GM10266 (cell line): ENCODE results near the gene INHBB.

Experiments used
- DNase-seq: peaks from one replicate; pipeline ENCODE4 v3.0.0; 2012; ENCODE audit errors: extremely low spot score
- TF ChIP-seq, protein P1 (sequence below): IDR thresholded peaks from 2 replicates; pipeline ENCODE4 v1.5.1; 2012; ENCODE audit warnings: mild to moderate bottlenecking, low read depth; ENCODE audit not compliant: control insufficient read depth, insufficient read depth; ENCODE audit errors: missing control alignments

INHBB gene

DNA sequence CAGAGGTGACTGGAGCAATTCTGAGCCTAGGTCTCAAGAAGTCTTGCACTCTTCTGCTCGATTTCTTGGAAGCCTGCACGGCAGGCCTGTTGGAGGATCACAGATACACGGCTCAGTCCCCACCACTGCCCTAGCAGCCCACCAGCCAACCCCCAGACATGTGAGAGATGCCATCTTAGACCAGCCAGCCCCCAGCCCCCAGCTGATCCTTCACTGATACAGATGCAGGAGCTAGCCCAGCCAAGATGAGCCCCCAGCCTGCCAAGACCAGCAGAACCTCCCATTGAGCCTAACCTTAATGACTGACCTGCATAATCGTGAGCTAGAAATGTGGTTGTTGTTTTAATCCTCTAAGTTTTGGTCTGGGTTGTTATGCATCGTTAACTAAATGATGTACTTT lies 47.5 kb downstream of the INHBB start:
- DNase-seq, result no peak

GRCh38 chr2:120394764-120395163 lies 48.8 kb downstream of the INHBB start:
- TF ChIP-seq, protein P1, sequence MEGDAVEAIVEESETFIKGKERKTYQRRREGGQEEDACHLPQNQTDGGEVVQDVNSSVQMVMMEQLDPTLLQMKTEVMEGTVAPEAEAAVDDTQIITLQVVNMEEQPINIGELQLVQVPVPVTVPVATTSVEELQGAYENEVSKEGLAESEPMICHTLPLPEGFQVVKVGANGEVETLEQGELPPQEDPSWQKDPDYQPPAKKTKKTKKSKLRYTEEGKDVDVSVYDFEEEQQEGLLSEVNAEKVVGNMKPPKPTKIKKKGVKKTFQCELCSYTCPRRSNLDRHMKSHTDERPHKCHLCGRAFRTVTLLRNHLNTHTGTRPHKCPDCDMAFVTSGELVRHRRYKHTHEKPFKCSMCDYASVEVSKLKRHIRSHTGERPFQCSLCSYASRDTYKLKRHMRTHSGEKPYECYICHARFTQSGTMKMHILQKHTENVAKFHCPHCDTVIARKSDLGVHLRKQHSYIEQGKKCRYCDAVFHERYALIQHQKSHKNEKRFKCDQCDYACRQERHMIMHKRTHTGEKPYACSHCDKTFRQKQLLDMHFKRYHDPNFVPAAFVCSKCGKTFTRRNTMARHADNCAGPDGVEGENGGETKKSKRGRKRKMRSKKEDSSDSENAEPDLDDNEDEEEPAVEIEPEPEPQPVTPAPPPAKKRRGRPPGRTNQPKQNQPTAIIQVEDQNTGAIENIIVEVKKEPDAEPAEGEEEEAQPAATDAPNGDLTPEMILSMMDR, result no peak
- DNase-seq, result no peak

More for the DNA sequence above, 47.5 kb downstream of the INHBB start:
- TF ChIP-seq, protein P1, result no peak

DNA sequence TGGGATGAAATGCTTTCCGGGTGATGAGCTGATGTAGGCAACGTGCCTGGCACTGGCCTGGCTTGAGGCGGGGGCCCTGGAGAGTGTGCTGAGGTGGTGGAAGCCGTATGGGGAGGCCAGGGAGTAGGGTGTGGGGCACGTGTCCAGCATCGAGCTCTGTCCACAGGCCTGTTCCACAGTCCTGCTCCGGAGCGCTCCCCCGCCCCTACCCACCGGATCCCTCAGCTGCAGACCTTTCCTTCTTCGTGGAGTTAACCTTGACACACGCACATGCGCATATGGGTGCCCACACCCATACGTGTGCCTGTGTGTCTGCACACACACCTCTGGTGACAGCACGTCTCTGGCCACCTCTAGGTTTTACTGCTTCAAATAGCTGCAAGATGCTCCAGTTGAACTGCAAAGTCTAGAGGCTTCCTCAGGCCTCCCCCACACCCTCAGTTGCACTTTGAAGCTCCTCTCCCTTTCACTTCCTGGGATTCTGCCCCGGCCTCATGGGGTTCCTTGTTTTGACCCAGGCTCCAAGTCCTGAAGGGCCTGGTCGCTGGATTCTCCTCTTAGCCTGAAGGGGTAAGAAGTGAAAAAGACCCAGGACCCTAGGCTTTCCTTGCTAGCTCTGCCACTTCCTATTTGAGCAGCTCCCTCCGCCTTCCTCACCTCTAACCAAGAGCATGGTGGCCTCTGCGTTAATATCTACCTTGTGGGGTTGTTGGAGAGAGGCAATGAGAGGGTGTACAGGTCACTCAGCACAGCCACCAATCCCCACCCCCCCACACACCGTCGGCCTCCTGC lies 49.5 kb downstream of the INHBB start:
- DNase-seq, result no peak
- TF ChIP-seq, protein P1, result no peak

DNA sequence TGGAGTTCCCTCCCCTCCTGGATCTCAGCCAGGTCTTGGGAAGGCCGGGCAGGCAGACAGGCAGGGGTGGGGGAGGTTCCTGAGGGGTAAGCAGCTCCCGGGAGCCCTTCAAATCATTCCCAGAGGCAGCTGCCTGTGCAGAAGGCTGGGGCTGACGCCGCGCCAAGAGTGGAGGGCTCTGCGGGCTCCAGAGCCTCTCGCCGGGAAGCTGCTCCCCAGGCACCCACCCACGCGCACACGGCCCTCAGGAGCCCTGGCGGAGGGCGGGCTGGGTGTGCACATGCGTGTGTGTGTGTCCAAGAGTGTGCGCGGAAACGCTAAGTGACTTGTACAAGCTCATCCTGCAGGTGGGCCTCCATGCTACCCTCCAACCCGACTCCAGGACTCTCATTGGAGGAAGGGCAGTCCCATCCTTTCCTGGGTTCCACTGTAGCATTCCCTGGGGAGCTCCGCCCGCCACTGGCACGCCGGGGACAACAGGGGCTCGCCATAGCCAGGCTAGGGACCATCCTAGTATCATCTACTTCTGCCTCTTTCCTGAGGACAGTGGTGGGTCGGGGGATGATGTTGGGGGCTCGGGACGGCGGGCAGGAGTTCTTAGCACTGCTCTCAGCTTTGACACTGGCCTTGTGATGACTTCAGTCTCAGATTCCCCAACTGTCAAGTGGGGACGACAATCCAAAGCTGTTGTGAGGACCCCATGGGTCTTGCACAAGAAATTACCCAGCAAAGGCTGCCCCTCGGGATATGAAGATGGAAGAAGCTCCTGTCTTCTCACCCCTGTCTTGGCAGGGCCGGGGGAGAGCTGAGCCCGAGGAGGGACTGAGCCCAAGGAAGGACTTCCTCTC lies 50.3 kb downstream of the INHBB start:
- TF ChIP-seq, protein P1, result no peak
- DNase-seq, result no peak

DNA sequence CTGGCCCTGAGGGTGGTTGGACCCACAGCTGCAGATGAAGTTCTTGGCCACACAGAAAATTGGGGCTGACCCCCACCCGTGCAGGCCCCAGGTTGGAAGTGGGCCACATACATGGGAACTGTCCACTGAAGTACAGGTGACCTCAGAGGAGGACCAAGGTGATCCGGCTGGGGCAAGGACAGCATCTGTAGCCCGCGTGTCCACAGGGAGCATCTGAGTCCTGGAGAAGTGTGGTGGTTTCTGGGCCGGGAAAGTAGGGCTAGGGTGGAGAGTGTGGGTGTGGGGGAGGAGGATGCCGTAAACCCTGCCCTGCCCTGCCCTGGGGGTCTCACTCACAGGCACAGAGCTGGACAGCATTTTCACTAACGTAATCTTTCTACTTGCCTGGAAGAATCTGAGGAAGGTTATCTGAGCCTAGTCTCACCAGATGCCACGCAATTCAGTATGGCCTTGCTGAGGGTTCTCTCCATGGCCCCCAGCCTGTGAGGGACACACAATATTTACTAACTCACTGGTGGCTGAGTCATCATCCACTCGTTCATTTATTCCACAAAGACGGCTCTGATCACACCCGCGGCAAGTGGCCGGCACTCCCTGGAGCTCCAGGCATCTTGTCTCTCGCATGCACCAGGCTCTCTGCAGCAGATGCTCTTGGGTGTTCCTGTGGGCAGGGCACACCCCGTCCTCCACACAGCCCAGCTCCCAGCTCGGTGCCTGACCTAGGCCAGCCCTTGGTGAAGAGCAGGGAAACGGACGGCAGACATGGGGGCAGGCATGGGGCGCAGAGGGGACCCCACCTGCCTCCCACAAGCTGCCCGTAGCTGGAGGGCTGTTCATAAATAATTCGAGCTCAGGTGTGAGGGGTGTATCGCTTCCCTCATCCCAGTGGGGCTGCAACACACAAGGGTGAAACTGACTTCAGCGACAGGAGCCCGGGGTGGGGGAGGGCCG lies 51.2 kb downstream of the INHBB start:
- DNase-seq, result no peak
- TF ChIP-seq, protein P1, result no peak

GRCh38 chr2:120398051-120398995 lies 52.4 kb downstream of the INHBB start:
- TF ChIP-seq, protein P1, result no peak
- DNase-seq, result no peak
